Measurements from ENCODE around the gene CCDC88C.
A peak's percentile ranks its signal among the peaks of the same experiment; 100 is the strongest.
"Not testable (repeated sequence)": the region's sequence is repeated elsewhere in the genome, so short reads cannot be mapped to it uniquely, and the experiment has no call there.

Gene CCDC88C

GRCh38 chr14:91266276-91266675, 151.3 kb downstream of the CCDC88C start:
- not testable (repeated sequence) for H4K91ac ChIP-seq (ENCODE audit: low read depth, low read length); H3K79me1 ChIP-seq (ENCODE audit: low read length); H3K27ac ChIP-seq (ENCODE audit: low read depth, low read length); H3K18ac ChIP-seq (ENCODE audit: low read length); H2BK5ac ChIP-seq (ENCODE audit: low read depth, low read length, poor library complexity); H3K4me3 ChIP-seq (ENCODE audit: low read depth, low read length); H2AK5ac ChIP-seq (ENCODE audit: low read length); H2AFZ ChIP-seq (ENCODE audit: insufficient read depth, low read length, poor library complexity); H2BK120ac ChIP-seq (ENCODE audit: insufficient read depth, low read length, poor library complexity); H3K9me3 ChIP-seq (ENCODE audit: insufficient read depth, low read depth, low read length); H3K4ac ChIP-seq (ENCODE audit: low read depth, low read length); H3K9ac ChIP-seq (ENCODE audit: low read length); H4K12ac ChIP-seq (ENCODE audit: low read depth, low read length); H3K14ac ChIP-seq (ENCODE audit: low read length); H3K4me2 ChIP-seq (ENCODE audit: low read length); H4K8ac ChIP-seq (ENCODE audit: low read depth, low read length); H3K79me2 ChIP-seq (ENCODE audit: control insufficient read depth, insufficient read depth, low read length, poor library complexity); H3K27me3 ChIP-seq (ENCODE audit: insufficient read depth, low read length); H3K23ac ChIP-seq (ENCODE audit: low read length); DNase-seq; H2BK12ac ChIP-seq (ENCODE audit: low read length); H3K36me3 ChIP-seq (ENCODE audit: control insufficient read depth in 1 of 2, insufficient read depth in 2 of 2, low read length in 2 of 2)
- peaks cover 11 to 14% of the 10 kb centered on the region in 2 experiments for H3K4me1 ChIP-seq (ENCODE audit: control insufficient read depth in 1 of 2, insufficient read depth in 2 of 2, low read length in 2 of 2)
- no CpG with 5 or more reads among the region's 15 CpGs for WGBS (ENCODE audit: extremely low coverage, insufficient coverage, insufficient read length)

GRCh38 chr14:91265404-91265803, 152.2 kb downstream of the CCDC88C start:
- Histone ChIP-seq H4K12ac (ENCODE audit: low read depth, low read length) (no peak overlapping the region), H3K18ac (ENCODE audit: low read length) (no peak overlapping the region), H2AFZ (ENCODE audit: insufficient read depth, low read length, poor library complexity) (no peak overlapping the region), H4K91ac (ENCODE audit: low read depth, low read length) (no peak overlapping the region), H2BK120ac (ENCODE audit: insufficient read depth, low read length, poor library complexity) (peak overlapping the region; percentile 52), H3K9ac (ENCODE audit: low read length) (no peak overlapping the region), H3K4me1 (ENCODE audit: control insufficient read depth in 1 of 2, insufficient read depth in 2 of 2, low read length in 2 of 2) (peaks cover 11 to 14% of the 10 kb centered on the region in 2 experiments), H3K4me3 (ENCODE audit: low read depth, low read length) (no peak overlapping the region), H3K79me1 (ENCODE audit: low read length) (peaks cover 8% of the 10 kb centered on the region), H4K8ac (ENCODE audit: low read depth, low read length) (peak overlapping the region; percentile 19), H3K9me3 (ENCODE audit: insufficient read depth, low read depth, low read length) (peaks cover 5% of the 10 kb centered on the region), H2BK12ac (ENCODE audit: low read length) (peak overlapping the region; percentile 9), H3K23ac (ENCODE audit: low read length) (no peak overlapping the region), H3K4ac (ENCODE audit: low read depth, low read length) (no peak overlapping the region), H2AK5ac (ENCODE audit: low read length) (no peak overlapping the region), H3K14ac (ENCODE audit: low read length) (peak overlapping the region; percentile 14), H3K36me3 (ENCODE audit: control insufficient read depth in 1 of 2, insufficient read depth in 2 of 2, low read length in 2 of 2) (no peaks in the 10 kb centered on the region), H3K79me2 (ENCODE audit: control insufficient read depth, insufficient read depth, low read length, poor library complexity) (no peaks in the 10 kb centered on the region), H3K27me3 (ENCODE audit: insufficient read depth, low read length) (no peaks in the 10 kb centered on the region), H2BK5ac (ENCODE audit: low read depth, low read length, poor library complexity) (no peak overlapping the region), H3K4me2 (ENCODE audit: low read length) (no peak overlapping the region), H3K27ac (ENCODE audit: low read depth, low read length) (no peak overlapping the region)
- no peak for DNase-seq
- WGBS (ENCODE audit: extremely low coverage, insufficient coverage, insufficient read length) = no CpG with 5 or more reads among the region's 7 CpGs

GRCh38 chr14:91264151-91265150, 153.2 kb downstream of the CCDC88C start:
- H3K27me3 ChIP-seq (ENCODE audit: insufficient read depth, low read length) = no peaks in the 10 kb centered on the region
- H3K4me3 ChIP-seq (ENCODE audit: low read depth, low read length) = peak overlapping the region; percentile 57
- H3K4ac ChIP-seq (ENCODE audit: low read depth, low read length) = no peak overlapping the region
- no peaks in the 10 kb centered on the region for H3K36me3 ChIP-seq (ENCODE audit: control insufficient read depth in 1 of 2, insufficient read depth in 2 of 2, low read length in 2 of 2)
- peak overlapping the region; percentile 69 for H3K4me2 ChIP-seq (ENCODE audit: low read length)
- no peak overlapping the region for H3K23ac ChIP-seq (ENCODE audit: low read length)
- peak overlapping the region; percentile 6 for H2BK12ac ChIP-seq (ENCODE audit: low read length)
- peaks cover 13% of the 10 kb centered on the region for H3K79me1 ChIP-seq (ENCODE audit: low read length)
- peak overlapping the region; percentile 44 for H4K8ac ChIP-seq (ENCODE audit: low read depth, low read length)
- peak overlapping the region; percentile 39 for H2AK5ac ChIP-seq (ENCODE audit: low read length)
- peak in 1 of 2 donors; percentile 15 for DNase-seq
- H2BK120ac ChIP-seq (ENCODE audit: insufficient read depth, low read length, poor library complexity) = peak overlapping the region; percentile 54
- no peak overlapping the region for H3K27ac ChIP-seq (ENCODE audit: low read depth, low read length)
- H3K18ac ChIP-seq (ENCODE audit: low read length) = peak overlapping the region; percentile 62
- WGBS (ENCODE audit: extremely low coverage, insufficient coverage, insufficient read length) = no CpG with 5 or more reads among the region's 69 CpGs
- H2BK5ac ChIP-seq (ENCODE audit: low read depth, low read length, poor library complexity) = peak overlapping the region; percentile 4
- H3K4me1 ChIP-seq (ENCODE audit: control insufficient read depth in 1 of 2, insufficient read depth in 2 of 2, low read length in 2 of 2) = peaks cover 11 to 14% of the 10 kb centered on the region in 2 experiments
- no peaks in the 10 kb centered on the region for H3K79me2 ChIP-seq (ENCODE audit: control insufficient read depth, insufficient read depth, low read length, poor library complexity)
- peak overlapping the region; percentile 6 for H2AFZ ChIP-seq (ENCODE audit: insufficient read depth, low read length, poor library complexity)
- no peak overlapping the region for H3K9ac ChIP-seq (ENCODE audit: low read length)
- H3K9me3 ChIP-seq (ENCODE audit: insufficient read depth, low read depth, low read length) = peaks cover 5% of the 10 kb centered on the region
- no peak overlapping the region for H4K12ac ChIP-seq (ENCODE audit: low read depth, low read length)
- H4K91ac ChIP-seq (ENCODE audit: low read depth, low read length) = peak overlapping the region; percentile 55
- H3K14ac ChIP-seq (ENCODE audit: low read length) = peak overlapping the region; percentile 47

- Histone ChIP-seq H2BK12ac (ENCODE audit: low read length) (no peak overlapping the region), H3K27me3 (ENCODE audit: insufficient read depth, low read length) (no peaks in the 10 kb centered on the region), H3K27ac (ENCODE audit: low read depth, low read length) (no peak overlapping the region), H2BK5ac (ENCODE audit: low read depth, low read length, poor library complexity) (no peak overlapping the region), H3K79me2 (ENCODE audit: control insufficient read depth, insufficient read depth, low read length, poor library complexity) (no peaks in the 10 kb centered on the region), H2AK5ac (ENCODE audit: low read length) (no peak overlapping the region), H3K23ac (ENCODE audit: low read length) (no peak overlapping the region), H4K12ac (ENCODE audit: low read depth, low read length) (no peak overlapping the region), H3K36me3 (ENCODE audit: control insufficient read depth in 1 of 2, insufficient read depth in 2 of 2, low read length in 2 of 2) (no peaks in the 10 kb centered on the region), H3K9ac (ENCODE audit: low read length) (no peak overlapping the region), H3K4me3 (ENCODE audit: low read depth, low read length) (no peak overlapping the region), H3K4me1 (ENCODE audit: control insufficient read depth in 1 of 2, insufficient read depth in 2 of 2, low read length in 2 of 2) (peaks cover 13 to 16% of the 10 kb centered on the region in 2 experiments), H4K91ac (ENCODE audit: low read depth, low read length) (no peak overlapping the region), H3K4me2 (ENCODE audit: low read length) (no peak overlapping the region), H3K9me3 (ENCODE audit: insufficient read depth, low read depth, low read length) (peaks cover 5% of the 10 kb centered on the region), H4K8ac (ENCODE audit: low read depth, low read length) (no peak overlapping the region), H3K79me1 (ENCODE audit: low read length) (peaks cover 15% of the 10 kb centered on the region), H2BK120ac (ENCODE audit: insufficient read depth, low read length, poor library complexity) (no peak overlapping the region), H3K18ac (ENCODE audit: low read length) (no peak overlapping the region), H2AFZ (ENCODE audit: insufficient read depth, low read length, poor library complexity) (no peak overlapping the region), H3K14ac (ENCODE audit: low read length) (no peak overlapping the region), H3K4ac (ENCODE audit: low read depth, low read length) (no peak overlapping the region)
- no peak for DNase-seq
- WGBS (ENCODE audit: extremely low coverage, insufficient coverage, insufficient read length) = no CpG with 5 or more reads among the region's 2 CpGs
Measured at GRCh38 chr14:91263329-91263728, 154.3 kb downstream of the CCDC88C start.

Data from trophoblast cell (in vitro differentiated cells and primary cell).